ENCODE measurements around the gene DDTL.

The DDTL gene

GRCh38 chr22:24006207-24006913 is 39.7 kb downstream of the DDTL start:
- no peak for TF ChIP-seq CTCF (IDR thresholded peaks at IDR 0.05; ENCODE audit: low read depth, low read length)

GRCh38 chr22:24006914-24007214 is 40.2 kb downstream of the DDTL start:
- TF ChIP-seq CTCF (IDR thresholded peaks at IDR 0.05; ENCODE audit: low read depth, low read length) = no peak
- no peak overlapping the region for H3K4me3 ChIP-seq (replicated peaks in 1 of 2; ENCODE audit: low read depth in 2 of 2, low read length in 2 of 2)
- DNase-seq (ENCODE audit: low read depth in 2 of 2) = no peak

More at GRCh38 chr22:24006207-24006913, 39.7 kb downstream of the DDTL start:
- no peak for DNase-seq (ENCODE audit: low read depth in 2 of 2)
- H3K4me3 ChIP-seq (replicated peaks in 1 of 2; ENCODE audit: low read depth in 2 of 2, low read length in 2 of 2) = no peak overlapping the region

- H3K4me3 ChIP-seq (replicated peaks in 1 of 2; ENCODE audit: low read depth in 2 of 2, low read length in 2 of 2) = no peak overlapping the region
- DNase-seq (ENCODE audit: low read depth in 2 of 2) = no peak
- TF ChIP-seq CTCF (IDR thresholded peaks at IDR 0.05; ENCODE audit: low read depth, low read length) = no peak
These were observed 40.7 kb downstream of the DDTL start for GRCh38 chr22:24007253-24008021.

GRCh38 chr22:24008022-24008283 is 41.3 kb downstream of the DDTL start:
- DNase-seq (ENCODE audit: low read depth in 2 of 2) = no peak
- H3K4me3 ChIP-seq (replicated peaks in 1 of 2; ENCODE audit: low read depth in 2 of 2, low read length in 2 of 2) = no peak overlapping the region
- no peak for TF ChIP-seq CTCF (IDR thresholded peaks at IDR 0.05; ENCODE audit: low read depth, low read length)

- no peak for DNase-seq (ENCODE audit: low read depth in 2 of 2)
- H3K4me3 ChIP-seq (replicated peaks in 1 of 2; ENCODE audit: low read depth in 2 of 2, low read length in 2 of 2) = no peak overlapping the region
- TF ChIP-seq CTCF (IDR thresholded peaks at IDR 0.05; ENCODE audit: low read depth, low read length) = no peak
These were observed 41.9 kb downstream of the DDTL start for GRCh38 chr22:24008381-24009226.

GRCh38 chr22:24009227-24010017 is 42.7 kb downstream of the DDTL start:
- DNase-seq (ENCODE audit: low read depth in 2 of 2) = no peak
- no peak for TF ChIP-seq CTCF (IDR thresholded peaks at IDR 0.05; ENCODE audit: low read depth, low read length)
- H3K4me3 ChIP-seq (replicated peaks in 1 of 2; ENCODE audit: low read depth in 2 of 2, low read length in 2 of 2) = no peak overlapping the region

Measured in cardiac fibroblast (primary cell).